DND-41 (cell line): ENCODE data around the gene CERS6.

ENCODE experiments used
- ATAC-seq: fragments of 200-7000 bp; cut with Tn5 transposase; 3 replicates; pipeline ENCODE4 v1.9.1; 2021; ENCODE audit warnings: low read depth; ENCODE audit not compliant: insufficient read depth
- DNase-seq: peaks from one replicate; pipeline ENCODE4 v3.0.0-alpha.2; 2020
- H2AFZ ChIP-seq: 2 replicates; pipeline ENCODE4 v1.6.0; 2012; ENCODE audit warnings: low read depth, low read length
- H3K27ac ChIP-seq: 2 replicates; pipeline ENCODE4 v1.5.1; 2012; ENCODE audit warnings: low read length, inconsistent platforms
- H3K27me3 ChIP-seq: fragments of 200-600 bp; sonication (generic); 2 replicates; pipeline ENCODE4 v1.6.0; 2012; ENCODE audit warnings: low read length, mild to moderate bottlenecking, inconsistent platforms; ENCODE audit not compliant: insufficient read depth, poor library complexity
- H3K36me3 ChIP-seq: 2 replicates; pipeline ENCODE4 v1.5.1; 2012; ENCODE audit warnings: low read length, inconsistent platforms; ENCODE audit not compliant: insufficient read depth
- H3K4me1 ChIP-seq: 2 replicates; pipeline ENCODE4 v1.5.1; 2012; ENCODE audit warnings: mild to moderate bottlenecking, low read length; ENCODE audit not compliant: insufficient read depth
- H3K4me2 ChIP-seq: 2 replicates; pipeline ENCODE4 v1.6.0; 2012; ENCODE audit warnings: mild to moderate bottlenecking, moderate library complexity, low read length, inconsistent platforms; ENCODE audit not compliant: insufficient read depth
- H3K4me3 ChIP-seq, 2 experiments: fragments of 200-600 bp in 1 of 2; shearing (Covaris generic) in 1 of 2; 2 replicates each; pipeline ENCODE4 v1.5.1; 2012 to 2016; ENCODE audit warnings: inconsistent platforms in 2 of 2, low read length in 2 of 2, mild to moderate bottlenecking in 2 of 2, low read depth in 1 of 2, moderate library complexity in 1 of 2
- H3K79me2 ChIP-seq: 2 replicates; pipeline ENCODE4 v1.6.0; 2012; ENCODE audit warnings: low read length, inconsistent platforms; ENCODE audit not compliant: insufficient read depth
- H3K9ac ChIP-seq: 2 replicates; pipeline ENCODE4 v1.6.0; 2012; ENCODE audit warnings: low read depth, mild to moderate bottlenecking, inconsistent platforms, low read length, moderate library complexity
- H3K9me3 ChIP-seq: 2 replicates; pipeline ENCODE4 v1.5.1; 2012; ENCODE audit warnings: low read length, moderate library complexity, mild to moderate bottlenecking, inconsistent platforms; ENCODE audit not compliant: insufficient read depth, severe bottlenecking
- H4K20me1 ChIP-seq: 2 replicates; pipeline ENCODE4 v1.6.0; 2012; ENCODE audit warnings: low read length; ENCODE audit not compliant: insufficient read depth
- EZH2 ChIP-seq: IDR thresholded peaks from 3 replicates; pipeline ENCODE4 v1.6.1; 2012; ENCODE audit warnings: borderline replicate concordance, low read depth, mild to moderate bottlenecking, moderate library complexity, low read length, inconsistent platforms; ENCODE audit not compliant: severe bottlenecking
- TF ChIP-seq, protein P1 (sequence below): IDR thresholded peaks from 2 replicates; pipeline ENCODE4 v1.5.1; 2012; ENCODE audit warnings: borderline replicate concordance, low read length, moderate library complexity, mild to moderate bottlenecking; ENCODE audit not compliant: poor library complexity, severe bottlenecking; ENCODE audit errors: extremely low read depth

CERS6 gene

DNA sequence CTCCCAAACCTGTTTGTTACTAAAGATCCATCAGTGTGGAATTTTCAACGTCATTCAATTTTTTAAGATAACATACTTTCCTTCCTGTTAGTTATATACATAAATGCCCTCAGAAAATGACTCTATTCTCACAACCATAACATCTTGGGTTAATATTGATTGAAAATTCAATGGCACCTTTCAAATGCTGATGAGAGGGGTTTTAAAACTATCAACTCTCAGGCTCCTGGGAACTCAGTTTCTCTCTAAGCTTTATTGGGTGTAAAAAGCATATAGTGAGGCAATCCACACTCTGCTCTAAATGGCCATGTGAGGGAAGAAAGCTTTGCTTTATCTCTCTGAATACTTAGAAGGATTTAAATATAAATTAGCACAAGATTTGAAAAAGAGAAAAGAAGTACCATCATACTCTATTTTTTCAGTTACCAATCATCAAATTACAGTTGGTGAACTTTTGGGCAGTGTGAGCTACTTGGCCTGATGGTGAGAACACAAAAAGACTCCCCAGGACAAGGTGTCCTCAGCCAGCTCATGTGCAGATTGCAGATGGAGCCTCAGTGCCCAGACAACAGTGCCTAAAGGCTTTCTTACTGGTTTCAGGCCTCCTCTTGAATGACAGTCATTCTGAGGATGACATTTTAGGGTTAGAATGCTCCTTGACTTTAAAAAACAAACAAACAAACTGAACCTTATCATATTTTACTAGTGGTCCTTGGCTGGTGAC lies 24.6 kb upstream of the CERS6 start:
- Histone ChIP-seq H3K27ac (no peak overlapping the region), H2AFZ (no peak overlapping the region), H3K9ac (no peak overlapping the region), H3K27me3 (no peaks in the 10 kb centered on the region), H4K20me1 (no peaks in the 10 kb centered on the region), H3K4me3 (no peak overlapping the region), H3K9me3 (no peaks in the 10 kb centered on the region), H3K4me1 (peaks cover 15% of the 10 kb centered on the region), H3K79me2 (no peaks in the 10 kb centered on the region), H3K36me3 (no peaks in the 10 kb centered on the region), H3K4me2 (no peak overlapping the region)
- DNase-seq (no peak), ATAC-seq (no peak)
- TF ChIP-seq, protein P1, sequence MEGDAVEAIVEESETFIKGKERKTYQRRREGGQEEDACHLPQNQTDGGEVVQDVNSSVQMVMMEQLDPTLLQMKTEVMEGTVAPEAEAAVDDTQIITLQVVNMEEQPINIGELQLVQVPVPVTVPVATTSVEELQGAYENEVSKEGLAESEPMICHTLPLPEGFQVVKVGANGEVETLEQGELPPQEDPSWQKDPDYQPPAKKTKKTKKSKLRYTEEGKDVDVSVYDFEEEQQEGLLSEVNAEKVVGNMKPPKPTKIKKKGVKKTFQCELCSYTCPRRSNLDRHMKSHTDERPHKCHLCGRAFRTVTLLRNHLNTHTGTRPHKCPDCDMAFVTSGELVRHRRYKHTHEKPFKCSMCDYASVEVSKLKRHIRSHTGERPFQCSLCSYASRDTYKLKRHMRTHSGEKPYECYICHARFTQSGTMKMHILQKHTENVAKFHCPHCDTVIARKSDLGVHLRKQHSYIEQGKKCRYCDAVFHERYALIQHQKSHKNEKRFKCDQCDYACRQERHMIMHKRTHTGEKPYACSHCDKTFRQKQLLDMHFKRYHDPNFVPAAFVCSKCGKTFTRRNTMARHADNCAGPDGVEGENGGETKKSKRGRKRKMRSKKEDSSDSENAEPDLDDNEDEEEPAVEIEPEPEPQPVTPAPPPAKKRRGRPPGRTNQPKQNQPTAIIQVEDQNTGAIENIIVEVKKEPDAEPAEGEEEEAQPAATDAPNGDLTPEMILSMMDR: no peak
- TF ChIP-seq EZH2: no peak

DNA sequence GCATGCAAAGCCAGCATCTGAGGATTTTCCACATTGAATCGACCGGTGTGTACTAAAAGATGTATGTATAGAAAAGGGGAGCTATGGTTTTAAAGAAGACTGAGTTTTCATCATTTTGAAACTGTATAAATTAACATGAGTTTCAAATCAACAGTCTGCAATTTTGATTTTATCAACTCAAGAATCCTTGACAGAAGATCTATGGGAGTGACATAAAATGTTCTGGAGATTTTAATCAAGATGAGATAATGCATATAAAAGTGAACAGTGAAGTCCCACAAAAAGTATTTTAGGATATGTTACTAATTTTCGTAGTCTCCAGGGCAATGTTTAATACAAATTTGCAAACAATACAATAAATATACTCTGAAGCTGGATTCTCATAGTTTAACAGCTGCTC lies 24.0 kb upstream of the CERS6 start:
- H3K27ac ChIP-seq: no peak overlapping the region
- H3K9ac ChIP-seq: no peak overlapping the region
- TF ChIP-seq, protein P1: no peak
- no peak for TF ChIP-seq EZH2
- H3K27me3 ChIP-seq: no peaks in the 10 kb centered on the region
- H3K9me3 ChIP-seq: no peaks in the 10 kb centered on the region
- no peaks in the 10 kb centered on the region for H4K20me1 ChIP-seq
- no peaks in the 10 kb centered on the region for H3K79me2 ChIP-seq
- H2AFZ ChIP-seq: no peak overlapping the region
- peak overlapping the region; percentile 45 for H3K4me2 ChIP-seq
- no peak overlapping the region for H3K4me3 ChIP-seq
- no peak for DNase-seq
- no peaks in the 10 kb centered on the region for H3K36me3 ChIP-seq
- peaks cover 15% of the 10 kb centered on the region for H3K4me1 ChIP-seq
- ATAC-seq: no peak

DNA sequence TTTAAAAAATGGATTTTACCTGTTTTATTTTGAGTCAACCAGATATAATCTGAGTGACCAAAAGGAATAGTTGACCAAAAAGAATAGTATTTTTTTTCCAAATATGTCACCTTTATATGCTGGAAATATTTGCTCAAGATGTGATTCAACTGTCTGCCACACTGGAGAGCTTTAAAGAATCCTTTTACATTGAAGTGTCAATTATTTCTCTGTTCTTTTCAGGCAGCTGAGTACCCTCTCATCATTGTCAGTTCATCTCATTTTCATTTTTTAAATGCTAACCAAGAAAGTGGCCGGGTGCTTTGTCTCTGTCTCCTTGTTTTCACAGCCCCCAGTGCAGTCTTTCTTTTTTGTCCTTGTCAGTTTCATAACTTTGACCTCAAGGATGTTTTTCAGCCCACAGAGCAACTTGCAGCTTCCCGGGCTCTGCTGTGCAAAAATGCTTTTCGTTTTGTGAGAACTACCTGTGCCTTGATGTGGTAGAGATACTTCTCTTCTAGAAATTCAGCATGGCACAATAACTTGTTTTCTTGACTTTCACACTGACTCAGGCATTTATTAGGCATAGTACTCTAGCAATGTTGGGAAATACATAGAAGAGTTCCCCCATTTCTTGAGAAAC lies 23.4 kb upstream of the CERS6 start:
- DNase-seq: peak; percentile 64
- TF ChIP-seq, protein P1: no peak
- no peak for TF ChIP-seq EZH2
- Histone ChIP-seq H3K79me2 (no peaks in the 10 kb centered on the region), H4K20me1 (no peaks in the 10 kb centered on the region), H3K4me3 (no peak overlapping the region), H3K9ac (no peak overlapping the region), H2AFZ (no peak overlapping the region; the same call in 1 of the 2 replicates), H3K27me3 (no peaks in the 10 kb centered on the region), H3K27ac (no peak overlapping the region; the same call in 1 of the 2 replicates), H3K4me2 (peak overlapping the region; percentile 45), H3K4me1 (peaks cover 15% of the 10 kb centered on the region), H3K9me3 (no peaks in the 10 kb centered on the region), H3K36me3 (no peaks in the 10 kb centered on the region)
- ATAC-seq: peak; percentile 91
